ENCODE data around the gene VSIG10L2.
"Not testable (repeated sequence)": the region's sequence is repeated elsewhere in the genome, so short reads cannot be mapped to it uniquely, and the experiment has no call there.

VSIG10L2 gene

GRCh38 chr11:125945797-125946520, at the start of gene VSIG10L2:
Gene VSIG10L2 (plus strand): TSS chr11:125946044. CDS start chr11:125946056, 12 bp downstream.
- no peak for DNase-seq (ENCODE audit: low read depth)

- no peak for DNase-seq (ENCODE audit: low read depth)
Measured at GRCh38 chr11:125901872-125902271, 44.0 kb upstream of the VSIG10L2 start.

- no peak for DNase-seq (ENCODE audit: low read depth)
Measured at GRCh38 chr11:125902277-125902926, 43.4 kb upstream of the VSIG10L2 start.

- DNase-seq (ENCODE audit: low read depth) = peak; percentile 80
Measured at GRCh38 chr11:125902927-125903710, 42.7 kb upstream of the VSIG10L2 start, which contains the start of gene PUS3. Gene PUS3 (minus strand): TSS chr11:125903206. CDS start chr11:125896284, 6,922 bp downstream.

- no peak for DNase-seq (ENCODE audit: low read depth)
Measured at GRCh38 chr11:125903711-125904659, 41.9 kb upstream of the VSIG10L2 start, which contains the start of gene DDX25. Gene DDX25 (plus strand): TSS chr11:125904508. CDS start chr11:125904518, 10 bp downstream.

GRCh38 chr11:125904678-125905077, 41.2 kb upstream of the VSIG10L2 start:
- no peak for DNase-seq (ENCODE audit: low read depth)

- no peak for DNase-seq (ENCODE audit: low read depth)
Measured at GRCh38 chr11:125910226-125910849, 35.5 kb upstream of the VSIG10L2 start.

- DNase-seq (ENCODE audit: low read depth) = not testable (repeated sequence)
Measured at GRCh38 chr11:125914601-125915000, 31.2 kb upstream of the VSIG10L2 start.

- no peak for DNase-seq (ENCODE audit: low read depth)
Measured at GRCh38 chr11:125916683-125917347, 29.0 kb upstream of the VSIG10L2 start.

GRCh38 chr11:125918140-125918840, 27.6 kb upstream of the VSIG10L2 start:
- DNase-seq (ENCODE audit: low read depth) = no peak

- no peak for DNase-seq (ENCODE audit: low read depth)
Measured at GRCh38 chr11:125921042-125921441, 24.8 kb upstream of the VSIG10L2 start.

GRCh38 chr11:125922156-125922555, 23.7 kb upstream of the VSIG10L2 start:
- no peak for DNase-seq (ENCODE audit: low read depth)

GRCh38 chr11:125923012-125923579, 22.7 kb upstream of the VSIG10L2 start:
- no peak for DNase-seq (ENCODE audit: low read depth)

GRCh38 chr11:125923633-125924032, 22.2 kb upstream of the VSIG10L2 start:
- DNase-seq (ENCODE audit: low read depth) = no peak

- DNase-seq (ENCODE audit: low read depth) = no peak
Measured at GRCh38 chr11:125924384-125925007, 21.3 kb upstream of the VSIG10L2 start.

GRCh38 chr11:125925247-125925740, 20.6 kb upstream of the VSIG10L2 start:
- DNase-seq (ENCODE audit: low read depth) = no peak

GRCh38 chr11:125925804-125926203, 20.0 kb upstream of the VSIG10L2 start:
- no peak for DNase-seq (ENCODE audit: low read depth)

GRCh38 chr11:125926682-125927081, 19.2 kb upstream of the VSIG10L2 start:
- DNase-seq (ENCODE audit: low read depth) = no peak
